GM12878 (cell line): Measurements from ENCODE around the gene SNX17. TPM values are rescaled to one million over a fixed set of nuclear protein-coding genes. Genes with fewer than 3 reads are reported as not detected.

Source experiments
- ATAC-seq: fragments of 200-7000 bp; cut with Tn5 transposase; 3 replicates; pipeline ENCODE4 v1.9.1; 2020; ENCODE audit warnings: mild to moderate bottlenecking, moderate library complexity
- BruUV-seq: library from RNA; stranded (reverse); fragments of 400-500 nt; replicated peaks from 2 replicates; lab custom pipeline; 2021; lab: Mats Ljungman, UMichigan
- CTCF ChIA-PET: fragments of 300-600 bp; sonication (Branson Sonifier 250); formaldehyde crosslinking; extraction: SDS; loops from one replicate; lab custom pipeline; 2021; ENCODE audit warnings: inconsistent platforms; lab: Yijun Ruan, JAX
- POLR2A ChIA-PET: fragments of 350-600 bp; formaldehyde crosslinking; extraction: SDS; loops from one replicate; lab custom pipeline; 2021; ENCODE audit warnings: inconsistent platforms; lab: Charles Lee
- RAD21 ChIA-PET: fragments of 300-600 bp; sonication (Branson Sonifier 250); formaldehyde crosslinking; loops from one replicate; lab custom pipeline; 2023; ENCODE audit warnings: antibody characterized with exemption; ENCODE audit not compliant: unreplicated experiment; lab: Charles Lee
- SMC1A ChIA-PET: fragments of 300-600 bp; sonication (Branson Sonifier 250); formaldehyde crosslinking; loops from one replicate; lab custom pipeline; 2023; ENCODE audit not compliant: unreplicated experiment, uncharacterized antibody; lab: Charles Lee
- DNase-seq: peaks from one replicate; pipeline ENCODE4 v3.0.0-alpha.2; 2011; ENCODE audit warnings: low read depth, low spot score
- FAIRE-seq: peaks from 3 replicates; lab custom pipeline; 2011; peaks lifted over from hg19 to GRCh38; lab: Jason Lieb, UNC
- H2AFZ ChIP-seq: 2 replicates; pipeline ENCODE4 v1.6.0; 2011; ENCODE audit warnings: low read depth, low read length, control low read depth; ENCODE audit not compliant: control insufficient read depth
- H3K27ac ChIP-seq: 2 replicates; pipeline ENCODE4 v1.5.1; 2011; ENCODE audit warnings: control low read depth; ENCODE audit not compliant: control insufficient read depth, insufficient read depth
- H3K27me3 ChIP-seq, 2 experiments: replicated peaks in 1 of 2; 2 replicates each; pipeline versions ENCODE4 v1.6.0 to v1.6.1; 2011; ENCODE audit warnings: low read length in 1 of 2; ENCODE audit not compliant: control insufficient read depth in 2 of 2, insufficient read depth in 2 of 2
- H3K36me3 ChIP-seq, 2 experiments: 2 replicates each; pipeline ENCODE4 v1.5.1; 2011; ENCODE audit warnings: low read length in 1 of 2; ENCODE audit not compliant: control insufficient read depth in 2 of 2, insufficient read depth in 2 of 2
- H3K4me1 ChIP-seq: 2 replicates; pipeline ENCODE4 v1.6.1; 2011; ENCODE audit warnings: mild to moderate bottlenecking, low read length, moderate library complexity, mixed read lengths; ENCODE audit not compliant: control insufficient read depth, insufficient read depth
- H3K4me2 ChIP-seq: 2 replicates; pipeline ENCODE4 v1.6.0; 2011; ENCODE audit warnings: control low read depth; ENCODE audit not compliant: control insufficient read depth, insufficient read depth
- H3K4me3 ChIP-seq: fragments of 200-600 bp; sonication (generic); 2 replicates; pipeline ENCODE4 v1.5.1; 2016
- H3K79me2 ChIP-seq: 2 replicates; pipeline ENCODE4 v1.6.0; 2011; ENCODE audit warnings: low read length; ENCODE audit not compliant: control insufficient read depth, insufficient read depth
- H3K9ac ChIP-seq: 2 replicates; pipeline ENCODE4 v1.8.0; 2011; ENCODE audit warnings: low read length, control low read depth, mixed read lengths; ENCODE audit not compliant: control insufficient read depth, insufficient read depth
- H3K9me3 ChIP-seq: replicated peaks from 3 replicates; pipeline ENCODE4 v1.5.1; 2011; ENCODE audit warnings: mild to moderate bottlenecking, low read length; ENCODE audit not compliant: control insufficient read depth, insufficient read depth
- H4K20me1 ChIP-seq: 2 replicates; pipeline ENCODE4 v1.6.0; 2011; ENCODE audit not compliant: control insufficient read depth, insufficient read depth
- BACH1 ChIP-seq: fragments of 450-650 bp; IDR thresholded peaks from 2 replicates; pipeline ENCODE4 v1.6.1; 2017; ENCODE audit warnings: mild to moderate bottlenecking, borderline replicate concordance
- CREB1 ChIP-seq: IDR thresholded peaks from 2 replicates; pipeline ENCODE4 v1.6.1; 2012; ENCODE audit warnings: low read depth, mild to moderate bottlenecking, inconsistent platforms
- E4F1 ChIP-seq: fragments of 450-650 bp; IDR thresholded peaks from 2 replicates; pipeline ENCODE4 v1.6.1; 2018; ENCODE audit warnings: borderline replicate concordance, mild to moderate bottlenecking; ENCODE audit not compliant: partially characterized antibody
- FOXK2 ChIP-seq: fragments of 450-650 bp; IDR thresholded peaks from 2 replicates; pipeline ENCODE4 v1.6.1; 2017; ENCODE audit warnings: mild to moderate bottlenecking, moderate library complexity
- IKZF1 ChIP-seq: fragments of 450-650 bp; conservative IDR thresholded peaks from 2 replicates; pipeline ENCODE4 v1.6.1; 2017; ENCODE audit warnings: antibody characterized with exemption, mild to moderate bottlenecking
- NR2C1 ChIP-seq: fragments of 450-650 bp; IDR thresholded peaks from 2 replicates; pipeline ENCODE4 v1.6.1; 2017; ENCODE audit warnings: antibody characterized with exemption, mild to moderate bottlenecking, moderate library complexity
- PKNOX1 ChIP-seq: fragments of 450-650 bp; IDR thresholded peaks from 2 replicates; pipeline ENCODE4 v1.6.1; 2016; ENCODE audit warnings: mild to moderate bottlenecking
- TARDBP ChIP-seq: IDR thresholded peaks from 2 replicates; pipeline ENCODE4 v1.6.1; 2016; ENCODE audit warnings: borderline replicate concordance
- ZBED1 ChIP-seq: IDR thresholded peaks from 2 replicates; pipeline ENCODE4 v1.6.1; 2016; ENCODE audit warnings: borderline replicate concordance
- WGBS: methylation state at CpG from one replicate; pipeline ENCODE4 v1.1.6; 2016; ENCODE audit warnings: low lambda C conversion rate; ENCODE audit not compliant: insufficient replicate concordance, insufficient coverage; ENCODE audit errors: missing lambda C conversion rate; 5-methylcytosine and 5-hydroxymethylcytosine counted together
- in situ Hi-C: fragments of 300-500 bp; cut with MboI; formaldehyde crosslinking; loops from 9 replicates; pipeline ENCODE4 v1.14.3; 2018; ENCODE audit warnings: mixed read lengths
- intact Hi-C: fragments of 100-400 bp; cut with micrococcal nuclease; formaldehyde crosslinking; loops from one replicate; pipeline ENCODE4 v1.14.2; 2022; ENCODE audit not compliant: unreplicated experiment
- polyA plus RNA-seq, 11 experiments: library from polyadenylated mRNA; depleted of rRNA in 4 of 11; unstranded in 6 of 11; stranded (reverse) in 5 of 11; fragments of >200 nt; fragmentation: Nextera tagmentation in 4 of 11; fragmentation: Illumina TruSeq in 1 of 11; extraction: Ambion mirVana in 4 of 11; extraction: Trizol in 1 of 11; gene quantifications; 1 replicate in 1 of 11; 2 replicates in 10 of 11; pipeline versions ENCODE4 v1.2.1 to v1.2.3, GENCODE V29; 2011 to 2016; ENCODE audit warnings: inconsistent platforms in 2 of 11, missing spikeins in 2 of 11, low read depth in 1 of 11
- total RNA-seq, 4 experiments: library from RNA; depleted of rRNA in 3 of 4; stranded (reverse); fragments of >200 nt in 3 of 4; fragmentation: Illumina TruSeq in 1 of 4; extraction: Trizol in 1 of 4; gene quantifications; 2 replicates each; pipeline versions ENCODE4 v1.2.1 to v1.2.3, GENCODE V29; 2013 to 2021
- TF ChIP-seq, protein P1 (sequence below): fragments of 450-650 bp; IDR thresholded peaks from 2 replicates; pipeline ENCODE4 v1.6.1; 2018; ENCODE audit warnings: mild to moderate bottlenecking, low read depth, moderate library complexity; ENCODE audit not compliant: partially characterized antibody
- TF ChIP-seq, protein P2 (sequence below): fragments of 450-650 bp; formaldehyde crosslinking; IDR thresholded peaks from 2 replicates; pipeline ENCODE4 v1.5.0; 2022; ENCODE audit warnings: mild to moderate bottlenecking, missing genetic modification characterization

The SNX17 gene
- total and polyA plus RNA-seq, 10 of the 15 experiments (the other 5 are each of a cell fraction or from before 2014, with no cell fraction given) = 6.5 to 116 (median 84.4) TPM

- DNase-seq = peak; percentile 55
- intact Hi-C loops (loop anchor here (1.0 kb wide), 1 partner anchor 11 kb away; the partner anchor contains the start of genes EIF2B4 and SNX17), in situ Hi-C loops (no loop called here)
- Histone ChIP-seq H3K27me3 (no peaks in the 10 kb centered on the region), H3K9me3 (no peaks in the 10 kb centered on the region), H3K9ac (peak within 1 kb of the TSS; percentile 96), H3K27ac (peak within 1 kb of the TSS; percentile 96), H3K79me2 (peaks cover 15% of the 10 kb centered on the region), H2AFZ (peak within 1 kb of the TSS; percentile 79), H3K4me3 (peak within 1 kb of the TSS; percentile 69), H3K36me3 (peaks cover 39 to 47% of the 10 kb centered on the region in 2 experiments), H4K20me1 (no peaks in the 10 kb centered on the region; the same call in 1 of the 2 replicates), H3K4me2 (peak within 1 kb of the TSS; percentile 97), H3K4me1 (peaks cover 9% of the 10 kb centered on the region; the same call in 1 of the 2 replicates)
- ChIA-PET RAD21 (interaction anchor here (0.5 to 1.4 kb wide), 6 partner anchors 9 to 997 kb away, joined by 3 to 5 read pairs (median 4); partner anchors contain the start of genes NRBP1 and SNX17), CTCF (interaction anchor here (1.3 to 2.8 kb wide), 2 partner anchors 10 to 51 kb away, joined by 4 to 14 read pairs; no protein-coding TSS in a partner anchor), SMC1A (interaction anchor here (1.0 to 3.1 kb wide), 3 partner anchors 9 to 30 kb away, joined by 3 to 9 read pairs (median 4); no protein-coding TSS in a partner anchor), POLR2A (interaction anchor here (0.7 to 2.8 kb wide), 8 partner anchors 9 to 1135 kb away, joined by 3 to 23 read pairs (median 7); partner anchors contain the start of genes EIF2B4, GTF3C2, NRBP1 and PPM1G)
- BruUV-seq = no TSS peak
- FAIRE-seq = peak; percentile 80
- 29% methylated on average over 67 of the region's 67 CpGs for WGBS
- ATAC-seq = peak; percentile 95
- TF ChIP-seq TARDBP = peak; percentile 93
- peak; percentile 81 for TF ChIP-seq FOXK2
- TF ChIP-seq, protein P1, sequence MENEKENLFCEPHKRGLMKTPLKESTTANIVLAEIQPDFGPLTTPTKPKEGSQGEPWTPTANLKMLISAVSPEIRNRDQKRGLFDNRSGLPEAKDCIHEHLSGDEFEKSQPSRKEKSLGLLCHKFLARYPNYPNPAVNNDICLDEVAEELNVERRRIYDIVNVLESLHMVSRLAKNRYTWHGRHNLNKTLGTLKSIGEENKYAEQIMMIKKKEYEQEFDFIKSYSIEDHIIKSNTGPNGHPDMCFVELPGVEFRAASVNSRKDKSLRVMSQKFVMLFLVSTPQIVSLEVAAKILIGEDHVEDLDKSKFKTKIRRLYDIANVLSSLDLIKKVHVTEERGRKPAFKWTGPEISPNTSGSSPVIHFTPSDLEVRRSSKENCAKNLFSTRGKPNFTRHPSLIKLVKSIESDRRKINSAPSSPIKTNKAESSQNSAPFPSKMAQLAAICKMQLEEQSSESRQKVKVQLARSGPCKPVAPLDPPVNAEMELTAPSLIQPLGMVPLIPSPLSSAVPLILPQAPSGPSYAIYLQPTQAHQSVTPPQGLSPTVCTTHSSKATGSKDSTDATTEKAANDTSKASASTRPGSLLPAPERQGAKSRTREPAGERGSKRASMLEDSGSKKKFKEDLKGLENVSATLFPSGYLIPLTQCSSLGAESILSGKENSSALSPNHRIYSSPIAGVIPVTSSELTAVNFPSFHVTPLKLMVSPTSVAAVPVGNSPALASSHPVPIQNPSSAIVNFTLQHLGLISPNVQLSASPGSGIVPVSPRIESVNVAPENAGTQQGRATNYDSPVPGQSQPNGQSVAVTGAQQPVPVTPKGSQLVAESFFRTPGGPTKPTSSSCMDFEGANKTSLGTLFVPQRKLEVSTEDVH = peak; percentile 63
- TF ChIP-seq, protein P2, sequence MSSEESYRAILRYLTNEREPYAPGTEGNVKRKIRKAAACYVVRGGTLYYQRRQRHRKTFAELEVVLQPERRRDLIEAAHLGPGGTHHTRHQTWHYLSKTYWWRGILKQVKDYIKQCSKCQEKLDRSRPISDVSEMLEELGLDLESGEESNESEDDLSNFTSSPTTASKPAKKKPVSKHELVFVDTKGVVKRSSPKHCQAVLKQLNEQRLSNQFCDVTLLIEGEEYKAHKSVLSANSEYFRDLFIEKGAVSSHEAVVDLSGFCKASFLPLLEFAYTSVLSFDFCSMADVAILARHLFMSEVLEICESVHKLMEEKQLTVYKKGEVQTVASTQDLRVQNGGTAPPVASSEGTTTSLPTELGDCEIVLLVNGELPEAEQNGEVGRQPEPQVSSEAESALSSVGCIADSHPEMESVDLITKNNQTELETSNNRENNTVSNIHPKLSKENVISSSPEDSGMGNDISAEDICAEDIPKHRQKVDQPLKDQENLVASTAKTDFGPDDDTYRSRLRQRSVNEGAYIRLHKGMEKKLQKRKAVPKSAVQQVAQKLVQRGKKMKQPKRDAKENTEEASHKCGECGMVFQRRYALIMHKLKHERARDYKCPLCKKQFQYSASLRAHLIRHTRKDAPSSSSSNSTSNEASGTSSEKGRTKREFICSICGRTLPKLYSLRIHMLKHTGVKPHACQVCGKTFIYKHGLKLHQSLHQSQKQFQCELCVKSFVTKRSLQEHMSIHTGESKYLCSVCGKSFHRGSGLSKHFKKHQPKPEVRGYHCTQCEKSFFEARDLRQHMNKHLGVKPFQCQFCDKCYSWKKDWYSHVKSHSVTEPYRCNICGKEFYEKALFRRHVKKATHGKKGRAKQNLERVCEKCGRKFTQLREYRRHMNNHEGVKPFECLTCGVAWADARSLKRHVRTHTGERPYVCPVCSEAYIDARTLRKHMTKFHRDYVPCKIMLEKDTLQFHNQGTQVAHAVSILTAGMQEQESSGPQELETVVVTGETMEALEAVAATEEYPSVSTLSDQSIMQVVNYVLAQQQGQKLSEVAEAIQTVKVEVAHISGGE (CRISPR knock-in tag) = no peak
- TF ChIP-seq E4F1 = peak; percentile 74
- peak; percentile 96 for TF ChIP-seq IKZF1
- peak; percentile 96 for TF ChIP-seq NR2C1
- TF ChIP-seq PKNOX1 = peak; percentile 48
- TF ChIP-seq ZBED1 = peak; percentile 50; the same call in 1 of the 2 replicates
- TF ChIP-seq BACH1 = peak; percentile 88
- peak; percentile 94 for TF ChIP-seq CREB1
Measured at GRCh38 chr2:27380626-27381545, 10.5 kb downstream of the SNX17 start, which contains the start of gene ZNF513. Gene ZNF513 (minus strand): TSS chr2:27380734. CDS start chr2:27380526, 208 bp downstream.
